T-helper 9 cell (primary cell): ENCODE measurements around the gene KCNB1.

ENCODE experiments used
- DNase-seq: peaks from one replicate; pipeline ENCODE4 v3.0.0-alpha.2; 2020

The KCNB1 gene

DNA sequence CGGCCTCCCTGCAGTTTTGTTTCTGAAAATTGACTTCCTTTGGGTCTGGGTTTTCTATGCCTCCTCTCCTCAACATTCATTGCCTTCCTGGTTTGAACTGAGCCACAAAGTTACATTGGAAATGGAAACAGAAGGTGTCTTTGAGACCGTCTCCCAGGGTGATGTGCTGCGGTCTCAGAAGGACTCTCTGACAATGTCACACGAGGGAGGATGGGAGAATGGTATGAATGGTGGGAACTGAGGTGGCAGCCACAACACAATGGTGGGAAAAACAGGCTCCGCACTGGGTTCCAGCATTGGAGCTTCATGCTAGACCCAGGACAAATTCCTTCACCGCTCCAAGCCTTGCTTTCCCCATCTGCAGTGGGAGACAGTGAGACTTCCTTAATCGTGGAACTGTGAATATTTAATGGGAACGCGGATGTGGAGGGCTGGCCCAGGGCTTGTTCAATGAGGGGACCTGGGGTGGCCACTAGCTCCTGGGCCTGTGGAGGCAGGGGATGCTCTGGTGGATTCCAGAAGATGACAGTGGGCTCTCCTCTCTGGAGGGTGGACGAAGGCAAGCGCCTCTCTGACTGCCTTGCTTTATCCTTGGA, 73.9 kb downstream of the KCNB1 start:
- no peak for DNase-seq

DNA sequence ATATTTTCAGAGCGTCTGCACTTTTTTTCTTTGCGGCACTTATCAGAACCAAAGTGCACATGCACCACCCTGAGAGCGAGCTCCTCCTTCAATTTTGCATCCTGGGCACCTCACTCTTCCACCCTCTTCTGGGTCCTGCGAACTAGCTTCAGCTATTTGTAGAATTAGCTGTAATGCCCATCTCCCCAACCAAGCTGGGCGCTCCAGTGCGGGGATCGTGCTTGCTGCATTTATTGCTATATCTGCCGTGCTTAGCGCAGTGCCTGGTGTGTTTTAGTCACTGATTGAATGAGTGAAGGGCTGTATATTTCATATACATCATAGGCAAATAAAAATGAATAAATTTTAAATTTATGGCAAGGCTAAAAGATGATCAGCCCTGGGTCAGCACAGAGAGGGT, 75.8 kb downstream of the KCNB1 start:
- DNase-seq: no peak

DNA sequence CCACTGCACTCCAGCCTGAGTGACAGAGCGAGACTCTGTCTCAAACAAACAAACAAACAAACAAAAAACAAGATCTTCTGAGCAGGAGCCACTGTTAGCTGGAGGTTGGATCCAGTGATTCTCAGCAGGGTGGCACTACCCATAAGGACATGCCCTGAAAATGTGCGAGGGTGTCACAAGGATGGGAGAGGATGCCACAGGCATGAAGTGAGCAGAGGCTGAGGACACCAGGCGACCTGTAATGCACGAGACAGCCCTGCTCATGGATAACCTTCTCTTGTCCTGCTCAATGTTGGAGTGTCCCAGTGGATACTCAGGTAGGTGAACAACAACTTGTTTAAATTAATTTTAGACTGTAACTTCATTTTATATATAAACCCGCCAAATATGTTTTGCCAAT, 76.8 kb downstream of the KCNB1 start:
- DNase-seq: no peak

DNA sequence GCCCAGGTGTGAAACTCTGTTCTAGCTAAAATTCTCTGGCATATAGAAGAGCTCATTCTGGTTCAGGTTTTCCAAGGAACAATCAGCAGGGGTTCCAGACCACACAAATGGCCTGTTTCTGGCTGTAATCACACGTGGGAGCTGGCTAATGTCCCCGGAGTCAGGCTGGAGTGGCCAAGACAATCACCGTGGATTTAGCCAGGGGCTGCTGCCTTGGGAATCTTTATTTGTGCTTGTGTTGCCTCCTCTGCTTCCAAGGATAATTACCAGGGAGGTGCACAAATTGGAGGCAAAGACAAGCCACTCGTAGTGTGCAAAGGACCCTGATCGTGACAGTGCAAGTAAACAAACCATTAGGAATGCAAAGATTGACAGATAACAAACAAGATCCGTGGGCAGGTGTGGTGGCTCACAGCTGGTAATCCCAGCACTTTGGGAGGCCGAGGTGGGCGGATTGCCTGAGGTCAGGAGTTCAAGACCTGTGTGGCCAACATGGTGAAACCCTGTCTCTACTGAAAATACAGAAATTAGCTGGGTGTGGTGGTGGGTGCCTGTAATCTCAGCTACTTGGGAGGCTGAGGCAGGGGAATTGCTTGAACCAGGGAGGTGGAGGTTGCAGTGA, 77.3 kb downstream of the KCNB1 start:
- no peak for DNase-seq

DNA sequence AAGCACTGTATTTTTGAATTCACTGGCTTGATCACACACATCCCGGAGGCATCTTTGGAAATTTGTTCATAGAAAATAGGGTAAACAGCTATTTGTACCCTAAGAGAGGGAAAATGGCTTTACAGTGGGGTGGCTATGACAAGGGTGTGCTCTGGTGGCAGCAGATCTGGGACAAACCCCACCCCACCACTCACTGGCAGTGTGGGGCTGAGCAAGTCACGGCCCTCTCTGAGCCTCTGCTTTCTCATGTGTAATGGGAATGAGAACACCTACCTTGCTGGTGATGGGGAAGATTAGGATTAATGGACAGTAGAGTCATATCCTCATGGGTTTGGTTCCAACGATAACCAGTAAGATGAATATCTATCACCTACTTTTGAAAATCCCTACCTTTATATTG, 78.0 kb downstream of the KCNB1 start:
- no peak for DNase-seq

DNA sequence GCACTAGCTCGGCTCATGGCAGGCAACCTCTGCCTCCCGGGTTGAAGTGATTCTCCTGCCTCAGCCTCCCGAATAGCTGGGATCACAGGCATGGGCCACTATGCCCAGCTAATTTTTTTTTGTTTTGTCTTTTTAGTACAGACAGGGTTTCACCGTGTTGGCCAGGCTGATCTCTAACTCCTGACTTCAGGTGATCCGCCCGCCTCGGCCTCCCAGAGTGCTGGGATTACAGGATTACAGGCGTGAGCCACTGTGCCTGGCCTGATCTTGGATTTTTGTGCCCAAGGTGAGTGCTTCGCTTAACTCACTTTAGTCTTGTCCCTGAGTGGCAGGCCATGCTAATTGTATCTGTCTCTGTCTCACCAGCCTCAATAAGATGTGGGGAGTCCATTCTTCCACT, 78.6 kb downstream of the KCNB1 start:
- DNase-seq: no peak

DNA sequence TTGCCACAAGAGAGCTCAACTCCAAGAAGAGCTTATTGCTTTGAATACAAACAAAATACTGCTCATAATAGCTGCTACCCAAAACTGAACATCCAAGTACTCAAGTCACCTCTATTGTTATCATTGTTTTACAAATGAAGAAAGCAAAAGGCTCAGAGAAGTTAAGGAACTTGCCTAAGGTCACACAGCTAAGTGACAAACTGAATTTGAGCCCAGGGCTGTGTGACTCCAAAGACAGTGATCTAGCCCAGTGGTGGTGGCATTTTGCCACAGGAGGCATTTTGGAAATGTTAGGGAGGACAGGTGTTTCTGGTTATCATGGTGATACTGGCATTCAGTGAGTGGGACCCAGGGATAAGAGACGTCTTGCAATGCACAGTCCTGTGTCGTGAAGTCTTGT, 79.5 kb downstream of the KCNB1 start:
- no peak for DNase-seq

DNA sequence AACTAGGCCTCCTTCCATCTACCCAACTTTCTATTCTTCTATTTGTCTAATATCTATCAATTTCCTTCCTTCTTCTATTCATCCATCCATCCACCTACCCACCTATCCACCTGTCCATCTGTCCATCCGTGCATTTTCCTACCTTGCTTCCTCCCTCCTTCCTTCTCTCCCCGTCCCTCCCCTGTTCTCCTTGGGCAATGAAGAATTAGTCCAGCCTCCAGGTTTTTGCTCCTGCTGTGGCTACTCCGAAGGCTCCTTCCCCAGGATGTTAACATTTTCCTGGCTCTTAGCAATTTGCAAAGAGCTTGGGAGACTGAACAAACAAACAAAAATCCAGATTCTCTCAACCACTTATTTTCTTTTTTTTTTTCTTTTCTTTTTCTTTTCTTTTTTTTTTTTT, 81.6 kb downstream of the KCNB1 start:
- no peak for DNase-seq

DNA sequence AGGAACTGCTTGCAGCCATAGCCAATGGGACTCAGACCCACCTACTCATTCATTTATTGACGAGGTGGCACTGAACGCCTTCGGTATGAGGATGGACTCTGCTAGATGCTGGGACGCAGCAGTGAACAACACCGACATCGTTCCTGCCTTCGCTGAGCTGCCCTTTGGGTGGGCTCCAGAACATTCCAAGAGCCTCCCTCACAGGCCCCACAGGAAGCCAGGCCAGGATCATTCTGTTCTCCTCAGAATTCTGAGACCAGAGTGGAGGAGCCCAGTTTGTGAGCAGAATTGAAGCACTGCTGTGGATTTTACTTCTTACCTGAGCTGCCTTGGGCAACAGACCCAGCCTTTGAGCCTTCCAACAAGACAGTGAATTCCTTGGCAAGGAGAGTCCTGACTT, 82.1 kb downstream of the KCNB1 start:
- no peak for DNase-seq

DNA sequence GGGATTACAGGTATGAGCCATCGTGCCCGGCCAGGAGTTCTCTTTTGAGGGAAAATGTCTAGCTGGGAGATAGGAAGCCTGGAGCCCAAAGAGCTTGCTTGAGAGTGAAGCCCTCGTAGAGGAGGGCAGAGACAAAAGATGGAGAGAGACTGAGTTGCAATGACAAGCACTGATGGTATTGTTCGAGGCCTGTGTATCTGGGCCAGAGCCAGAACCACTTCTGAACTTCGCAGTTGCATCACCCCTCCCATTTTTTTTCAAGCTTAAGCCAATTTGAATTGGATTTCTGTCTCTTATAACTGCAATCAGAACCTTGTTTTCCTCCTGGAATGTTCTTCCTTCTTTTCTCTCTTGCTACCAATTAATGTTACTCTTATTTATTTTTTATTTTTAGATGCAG, 83.1 kb downstream of the KCNB1 start:
- no peak for DNase-seq

DNA sequence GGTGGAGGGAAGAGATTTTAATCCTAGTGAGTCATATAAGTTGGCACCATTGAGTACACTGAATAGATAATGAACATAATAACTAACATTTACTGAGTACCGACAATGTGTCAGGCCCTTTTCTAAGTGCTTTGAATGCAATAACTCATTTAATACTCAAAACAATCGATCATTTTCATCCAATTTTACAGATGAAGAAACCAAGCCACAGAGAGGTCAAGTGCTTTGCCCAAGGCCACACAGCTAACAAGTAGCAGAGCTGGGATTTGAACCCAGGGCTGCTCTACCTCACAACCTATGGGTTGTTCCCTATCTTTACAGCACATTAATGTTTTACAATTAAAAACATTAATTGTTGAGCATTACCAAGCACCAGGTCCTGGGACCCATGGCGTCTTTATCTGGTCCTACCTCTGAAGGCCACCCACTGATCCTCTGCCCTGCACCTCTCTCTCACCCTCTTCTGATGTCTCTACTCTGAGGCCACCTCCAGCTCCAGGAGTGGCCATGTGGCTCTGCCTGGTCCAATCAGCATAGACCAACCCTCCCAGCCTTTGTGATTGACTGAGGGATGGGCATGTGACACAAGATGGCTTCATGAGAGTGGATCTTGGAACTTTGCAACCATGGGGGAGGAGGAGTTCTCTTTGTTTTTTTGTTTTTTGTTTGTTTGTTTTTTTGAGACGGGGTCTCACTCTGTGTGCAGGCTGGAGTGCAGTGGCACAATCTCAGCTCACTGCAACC, 83.9 kb downstream of the KCNB1 start:
- DNase-seq: no peak

DNA sequence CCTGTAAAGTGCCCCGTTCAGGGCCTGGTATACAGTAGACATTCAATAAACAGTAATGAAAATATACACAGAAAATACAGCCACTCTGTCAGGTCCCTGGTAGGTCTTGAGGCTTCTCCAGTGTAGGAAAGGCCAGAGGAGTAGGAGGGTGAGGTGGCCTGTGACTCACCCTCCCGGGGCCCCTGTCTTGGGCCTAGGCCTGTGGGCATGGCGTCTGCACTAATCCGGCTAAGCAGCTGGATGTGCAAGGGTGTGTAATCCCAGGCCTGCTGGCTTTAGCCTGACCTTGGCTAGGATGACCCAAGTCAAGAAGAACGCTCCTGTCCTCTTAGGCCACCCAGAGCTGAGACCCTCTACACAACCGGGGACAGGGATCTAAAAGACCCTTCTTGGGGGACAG, 84.9 kb downstream of the KCNB1 start:
- no peak for DNase-seq

DNA sequence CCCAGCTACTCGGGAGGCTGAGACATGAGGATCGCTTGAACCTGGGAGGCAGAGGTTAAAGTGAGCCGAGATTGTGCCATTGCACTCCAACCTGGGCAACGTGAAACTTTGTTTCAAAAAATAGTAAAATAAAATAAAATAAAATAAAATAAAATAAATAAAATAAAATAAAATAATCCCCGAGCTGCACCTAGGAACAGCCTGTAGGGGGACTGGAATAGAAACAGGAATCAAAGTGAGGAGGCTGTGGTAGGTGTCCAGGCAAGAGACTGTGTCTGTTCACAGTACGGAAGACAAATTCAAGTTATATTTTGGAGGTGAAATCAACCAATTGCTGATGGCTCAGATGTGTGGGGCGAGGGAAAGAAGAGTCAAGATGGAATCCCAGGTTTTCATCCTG, 86.2 kb downstream of the KCNB1 start:
- DNase-seq: no peak

DNA sequence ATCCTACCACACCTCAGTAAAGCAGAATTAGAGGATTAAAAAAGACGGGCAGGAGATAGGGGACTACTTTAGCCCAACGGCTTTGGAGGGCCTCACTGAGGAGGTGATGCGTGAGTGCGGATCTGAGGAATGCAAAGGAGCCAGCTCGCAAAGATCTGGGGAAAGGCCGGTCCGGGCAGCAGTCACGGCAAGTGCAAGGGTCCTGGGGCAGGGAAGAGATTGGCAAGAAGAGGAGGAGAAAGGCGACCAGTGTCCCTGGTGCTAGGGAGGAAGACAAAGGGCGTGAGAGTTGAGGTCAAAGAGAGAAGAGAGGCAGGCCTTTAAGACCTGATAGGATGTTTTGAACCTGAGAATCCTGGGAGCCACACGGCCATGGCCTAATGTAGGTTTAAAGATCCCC, 86.8 kb downstream of the KCNB1 start:
- no peak for DNase-seq

DNA sequence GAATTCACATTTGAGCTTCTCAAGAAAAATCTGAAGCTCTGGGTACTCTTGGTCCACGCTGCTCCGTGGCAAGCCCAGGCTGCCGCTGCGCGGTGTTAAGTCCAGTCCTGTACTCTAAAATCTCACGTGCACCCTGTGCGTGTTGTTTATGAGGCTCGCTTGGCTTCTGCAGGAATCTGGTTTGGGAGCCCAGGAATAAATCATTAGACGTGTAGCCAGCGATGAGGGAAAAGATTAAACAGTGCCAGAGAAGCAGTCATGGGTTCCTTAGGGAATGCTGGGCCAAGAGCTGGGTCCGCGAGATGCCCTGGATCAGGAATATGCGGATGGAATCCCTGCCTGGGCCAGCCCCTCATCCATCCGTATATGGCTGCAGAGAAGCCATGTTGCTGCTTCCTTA, 87.3 kb downstream of the KCNB1 start:
- DNase-seq: no peak

DNA sequence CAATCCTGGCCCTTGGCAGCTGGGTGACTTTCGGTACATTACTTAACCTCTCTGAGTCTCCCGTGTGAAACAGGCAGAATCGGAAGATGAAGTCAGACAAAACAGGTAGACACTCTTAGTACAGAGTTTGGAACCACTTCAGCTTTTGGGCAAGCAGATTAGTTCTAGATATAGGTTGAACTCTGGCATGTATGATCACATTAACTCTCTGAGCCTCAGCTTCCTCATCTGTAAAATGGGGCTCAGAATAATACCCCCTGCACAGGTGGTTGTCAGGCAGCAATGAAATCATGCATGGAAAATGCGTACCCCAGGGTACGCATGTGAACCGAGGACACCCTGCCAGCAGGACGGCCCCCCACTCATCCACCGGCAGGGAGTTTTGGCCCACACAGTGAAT, 87.7 kb downstream of the KCNB1 start:
- DNase-seq: no peak

DNA sequence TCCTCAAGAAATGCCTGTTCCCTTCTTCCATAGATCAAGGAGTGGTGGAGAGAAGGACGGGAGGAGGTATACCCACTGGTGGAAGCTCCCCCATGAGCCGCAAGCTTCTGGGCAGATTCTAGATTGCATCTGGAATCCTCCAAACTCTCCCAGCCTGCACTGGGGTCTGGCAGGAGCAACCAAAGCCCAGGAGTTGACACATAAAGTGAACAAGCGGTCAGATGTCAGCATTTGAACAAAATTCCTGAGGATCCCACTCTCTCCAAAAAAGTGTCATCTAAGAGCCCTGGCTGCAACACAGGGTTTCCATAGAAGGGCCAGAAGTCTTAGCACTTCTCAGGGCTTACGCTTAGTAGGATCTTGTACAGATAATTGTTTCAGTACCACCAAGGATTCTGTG, 88.2 kb downstream of the KCNB1 start:
- no peak for DNase-seq

DNA sequence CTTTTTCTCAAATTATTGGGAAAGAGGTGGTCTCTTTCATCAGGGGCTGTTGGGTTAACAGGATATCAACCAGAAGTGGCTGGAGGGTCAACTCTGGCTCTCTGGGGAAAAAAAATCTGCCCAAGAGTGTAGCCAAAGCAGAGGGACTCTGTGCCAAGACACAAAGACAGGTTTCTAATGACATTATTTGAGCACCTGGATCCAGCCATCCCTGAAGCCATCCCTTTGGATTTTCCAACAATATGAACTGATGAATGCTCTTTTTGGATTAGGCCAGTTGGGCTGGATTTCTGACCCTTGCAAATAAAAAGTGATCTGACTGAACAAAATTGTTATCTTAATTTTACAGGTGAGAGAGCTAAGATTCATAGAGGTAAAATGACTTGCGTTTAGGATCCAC, 88.7 kb downstream of the KCNB1 start:
- no peak for DNase-seq

DNA sequence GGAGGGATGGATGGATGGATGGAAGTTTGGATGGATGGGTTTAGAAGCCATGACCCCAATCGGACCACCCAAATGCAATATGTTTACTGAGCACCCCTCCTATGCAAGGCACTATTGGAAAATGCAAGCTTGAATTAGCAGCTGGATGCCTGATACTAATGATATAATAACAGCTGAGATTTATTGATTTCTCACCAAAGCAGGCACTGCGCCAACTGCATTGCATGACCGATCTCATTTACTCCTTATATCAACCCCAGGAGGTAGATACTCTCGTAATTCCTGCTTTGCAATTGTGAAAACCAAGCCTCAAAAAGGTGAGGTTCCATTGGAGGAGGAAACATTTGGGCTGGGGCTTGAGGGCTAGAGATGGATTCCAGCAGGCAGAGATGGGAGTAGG, 89.7 kb downstream of the KCNB1 start:
- DNase-seq: no peak

DNA sequence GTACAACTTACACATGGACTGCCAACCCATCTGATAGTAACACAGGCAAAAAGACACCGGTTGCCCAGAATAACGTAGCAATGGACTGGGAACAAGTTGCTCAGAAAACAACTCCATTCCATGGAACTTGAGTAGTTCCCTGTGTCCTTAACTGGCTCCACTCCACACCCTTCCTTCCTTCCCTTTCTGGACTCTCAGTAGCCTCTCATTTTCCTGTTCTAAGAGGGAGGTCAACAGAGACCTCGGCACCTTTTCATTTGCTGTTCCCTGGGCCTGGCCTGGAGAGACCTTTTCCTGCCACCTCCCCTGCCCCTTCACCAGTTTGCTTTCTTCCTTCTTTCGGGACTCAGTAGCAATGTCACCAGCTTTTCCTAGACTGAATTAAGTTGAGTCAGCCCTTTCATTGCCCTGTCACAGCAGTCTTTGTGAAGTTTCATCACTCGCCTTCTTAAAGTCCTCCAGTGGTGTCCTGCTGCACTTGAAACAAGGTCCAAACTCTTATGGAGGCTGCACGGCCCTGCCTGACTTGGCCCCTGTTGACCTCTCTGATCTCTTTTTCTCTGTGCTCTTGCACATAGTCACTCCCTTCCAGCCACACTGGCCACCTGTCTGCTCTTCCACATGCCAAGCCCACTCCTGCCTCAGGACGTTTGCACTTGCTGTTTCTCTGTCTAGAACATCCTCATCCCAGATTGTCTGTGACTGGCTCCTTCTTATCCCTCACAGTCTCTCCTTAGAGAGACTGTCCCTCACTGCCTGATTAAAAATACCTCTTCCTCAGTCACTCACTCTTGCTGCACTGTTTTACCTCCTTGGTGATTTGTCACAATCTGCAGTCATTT, 90.8 kb downstream of the KCNB1 start:
- DNase-seq: no peak

DNA sequence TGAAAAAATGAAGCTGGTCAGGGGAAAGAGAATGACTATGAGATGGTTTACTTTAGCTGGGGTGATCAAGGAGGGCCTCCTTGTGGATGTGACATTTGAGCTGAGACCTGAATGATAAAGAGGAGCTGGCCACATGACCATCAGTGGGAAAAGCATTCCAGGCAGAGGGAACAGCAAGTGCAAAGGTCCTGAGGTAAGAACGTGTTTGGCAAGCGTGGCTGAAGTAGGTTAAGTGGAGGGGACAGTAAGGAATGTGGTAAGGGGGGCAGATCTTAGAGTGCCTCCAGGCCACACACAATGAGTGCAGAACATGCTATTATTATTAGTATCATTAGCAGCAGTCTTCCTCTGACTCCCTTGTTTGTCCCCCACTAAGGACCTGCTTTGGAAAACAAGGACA, 92.6 kb downstream of the KCNB1 start:
- DNase-seq: no peak

DNA sequence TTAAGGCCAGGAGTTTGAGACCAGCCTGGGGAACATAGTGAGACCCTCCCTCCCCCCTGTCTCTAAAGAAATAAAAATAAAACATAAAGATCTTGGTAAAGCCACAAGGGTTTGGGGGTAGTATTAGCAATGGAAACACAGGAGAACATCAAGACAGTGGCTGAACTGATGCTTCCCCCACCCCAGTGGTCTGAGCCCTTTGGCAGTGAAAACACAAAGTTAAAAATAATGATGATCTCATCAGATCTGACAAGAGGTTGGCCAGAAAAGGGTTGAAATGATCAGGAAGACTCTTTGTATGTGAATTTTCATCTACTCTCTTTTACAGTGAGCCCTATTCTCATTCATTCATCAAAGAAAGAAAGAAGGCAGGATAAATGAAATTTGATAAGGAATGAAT, 93.7 kb downstream of the KCNB1 start:
- no peak for DNase-seq

DNA sequence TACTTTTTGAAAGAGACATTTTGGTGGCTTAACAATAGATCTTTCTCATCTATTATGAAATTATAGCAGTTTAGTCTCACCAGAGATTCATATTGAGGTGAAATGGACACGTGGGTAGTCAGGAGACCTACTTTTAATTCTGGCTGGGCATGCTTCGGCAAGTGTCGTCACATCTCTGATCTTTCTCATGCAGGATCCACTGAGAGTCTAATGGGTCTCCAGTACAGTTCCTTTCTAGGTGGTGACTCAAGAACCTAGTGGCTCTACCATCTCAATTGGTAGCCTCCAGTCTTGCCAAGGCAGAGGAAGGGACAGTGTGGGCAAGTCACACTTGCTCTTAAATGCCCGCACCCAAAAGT, 94.9 kb downstream of the KCNB1 start:
- DNase-seq: no peak
